ENCODE data around the gene VPS25.

VPS25 gene

GRCh38 chr17:42782166-42783061 lies 9.2 kb downstream of the VPS25 start:
- peaks cover 20% of the 10 kb centered on the region for H3K36me3 ChIP-seq (ENCODE audit: insufficient read depth, low read length)
- no peak overlapping the region for H3K4me3 ChIP-seq (ENCODE audit: low read length)
- WGBS, result 77% methylated on average over 28 of the region's 29 CpGs
- H3K4me1 ChIP-seq (ENCODE audit: insufficient read depth, low read length), result peaks cover 13% of the 10 kb centered on the region; the same call in 1 of the 2 replicates
- H3K27me3 ChIP-seq (ENCODE audit: insufficient read depth, low read length), result peaks cover 28% of the 10 kb centered on the region
- H3K9me3 ChIP-seq (ENCODE audit: insufficient read depth, low read depth, low read length), result no peaks in the 10 kb centered on the region
- H3K9ac ChIP-seq (ENCODE audit: low read depth, low read length), result no peak overlapping the region
- H3K27ac ChIP-seq (ENCODE audit: low read depth, low read length), result no peak overlapping the region

DNA sequence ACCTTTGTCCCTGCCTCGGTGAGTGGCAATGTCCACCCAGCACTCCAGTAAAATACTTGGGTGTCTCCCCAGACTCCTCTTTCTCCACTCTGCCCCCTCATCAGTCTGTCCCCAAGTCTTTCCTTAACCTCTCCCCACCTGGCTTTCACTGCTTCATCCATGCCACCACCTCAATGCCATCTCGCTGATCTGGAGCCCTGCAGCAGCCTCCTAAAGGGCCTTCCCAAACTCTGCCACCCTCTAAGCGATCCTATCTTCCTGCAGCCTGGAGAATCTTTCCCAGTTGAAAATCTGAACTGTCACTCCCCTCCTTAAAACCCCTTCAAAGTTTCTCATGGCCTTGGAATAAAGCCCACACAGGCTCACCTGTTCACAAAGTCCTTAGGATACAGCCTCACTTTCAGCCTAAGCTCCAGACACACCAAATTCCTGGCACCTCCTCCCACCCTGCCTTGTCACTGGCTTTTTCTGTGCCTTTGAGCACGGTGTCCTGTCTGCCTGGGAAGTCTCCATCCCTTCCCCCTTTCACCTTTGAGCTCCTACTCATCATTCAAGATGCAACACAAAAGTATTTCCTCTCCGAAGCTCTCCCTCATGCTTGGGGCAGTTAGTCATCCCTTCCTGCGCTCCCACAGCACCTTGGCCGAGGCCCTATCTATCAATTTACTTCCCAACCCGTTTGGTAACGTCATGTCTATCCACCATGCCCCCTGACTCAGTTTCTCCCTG lies 10.0 kb downstream of the VPS25 start:
- Histone ChIP-seq H3K27ac (ENCODE audit: low read depth, low read length) (no peak overlapping the region), H3K4me1 (ENCODE audit: insufficient read depth, low read length) (peaks cover 13% of the 10 kb centered on the region; the same call in 1 of the 2 replicates), H3K36me3 (ENCODE audit: insufficient read depth, low read length) (peaks cover 14% of the 10 kb centered on the region), H3K27me3 (ENCODE audit: insufficient read depth, low read length) (peaks cover 30% of the 10 kb centered on the region), H3K4me3 (ENCODE audit: low read length) (no peak overlapping the region), H3K9ac (ENCODE audit: low read depth, low read length) (no peak overlapping the region), H3K9me3 (ENCODE audit: insufficient read depth, low read depth, low read length) (no peaks in the 10 kb centered on the region)
- 48% methylated on average over 9 of the region's 9 CpGs for WGBS

DNA sequence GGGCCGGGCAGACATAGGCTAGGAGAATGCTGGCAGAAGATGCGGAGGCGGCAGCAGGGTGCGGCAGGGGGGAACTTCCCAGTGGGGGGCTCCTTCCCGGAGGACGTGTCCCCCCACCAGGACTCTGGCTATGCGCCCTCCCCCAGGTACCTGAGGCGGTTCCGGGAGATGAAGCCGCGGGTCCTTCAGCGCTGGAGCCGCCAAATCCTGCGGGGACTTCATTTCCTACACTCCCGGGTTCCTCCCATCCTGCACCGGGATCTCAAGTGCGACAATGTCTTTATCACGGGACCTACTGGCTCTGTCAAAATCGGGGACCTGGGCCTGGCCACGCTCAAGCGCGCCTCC lies 10.5 kb downstream of the VPS25 start:
- no peak overlapping the region for H3K27ac ChIP-seq (ENCODE audit: low read depth, low read length)
- peaks cover 13% of the 10 kb centered on the region; the same call in 1 of the 2 replicates for H3K4me1 ChIP-seq (ENCODE audit: insufficient read depth, low read length)
- no peak overlapping the region for H3K4me3 ChIP-seq (ENCODE audit: low read length)
- H3K36me3 ChIP-seq (ENCODE audit: insufficient read depth, low read length), result peaks cover 9% of the 10 kb centered on the region
- peaks cover 30% of the 10 kb centered on the region for H3K27me3 ChIP-seq (ENCODE audit: insufficient read depth, low read length)
- 78% methylated on average over 22 of the region's 22 CpGs for WGBS
- H3K9ac ChIP-seq (ENCODE audit: low read depth, low read length), result no peak overlapping the region
- no peaks in the 10 kb centered on the region for H3K9me3 ChIP-seq (ENCODE audit: insufficient read depth, low read depth, low read length)

DNA sequence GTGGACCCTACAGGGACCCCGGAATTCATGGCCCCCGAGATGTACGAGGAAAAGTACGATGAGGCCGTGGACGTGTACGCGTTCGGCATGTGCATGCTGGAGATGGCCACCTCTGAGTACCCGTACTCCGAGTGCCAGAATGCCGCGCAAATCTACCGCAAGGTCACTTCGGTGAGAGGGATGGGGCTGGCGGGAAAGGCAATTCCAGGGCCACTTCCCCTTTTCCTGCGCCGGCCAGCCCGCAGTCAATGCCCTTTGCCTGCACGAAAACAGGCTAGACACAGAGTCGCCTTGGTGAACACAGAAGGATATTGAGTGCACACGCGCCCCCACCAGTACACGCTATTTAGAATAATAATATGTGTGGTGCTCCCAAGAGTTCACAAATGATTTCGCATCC lies 11.2 kb downstream of the VPS25 start:
- peaks cover 2% of the 10 kb centered on the region for H3K36me3 ChIP-seq (ENCODE audit: insufficient read depth, low read length)
- H3K4me1 ChIP-seq (ENCODE audit: insufficient read depth, low read length), result peaks cover 13% of the 10 kb centered on the region; the same call in 1 of the 2 replicates
- H3K27ac ChIP-seq (ENCODE audit: low read depth, low read length), result no peak overlapping the region
- 95% methylated on average over 23 of the region's 25 CpGs for WGBS
- peaks cover 30% of the 10 kb centered on the region for H3K27me3 ChIP-seq (ENCODE audit: insufficient read depth, low read length)
- no peak overlapping the region for H3K4me3 ChIP-seq (ENCODE audit: low read length)
- H3K9me3 ChIP-seq (ENCODE audit: insufficient read depth, low read depth, low read length), result no peaks in the 10 kb centered on the region
- no peak overlapping the region for H3K9ac ChIP-seq (ENCODE audit: low read depth, low read length)

GRCh38 chr17:42784811-42785592 lies 11.8 kb downstream of the VPS25 start:
- H3K27me3 ChIP-seq (ENCODE audit: insufficient read depth, low read length), result peaks cover 30% of the 10 kb centered on the region
- H3K4me3 ChIP-seq (ENCODE audit: low read length), result no peak overlapping the region
- no peak overlapping the region for H3K27ac ChIP-seq (ENCODE audit: low read depth, low read length)
- no peak overlapping the region for H3K9ac ChIP-seq (ENCODE audit: low read depth, low read length)
- H3K9me3 ChIP-seq (ENCODE audit: insufficient read depth, low read depth, low read length), result no peaks in the 10 kb centered on the region
- peaks cover 13% of the 10 kb centered on the region; the same call in 1 of the 2 replicates for H3K4me1 ChIP-seq (ENCODE audit: insufficient read depth, low read length)
- 94% methylated on average over 52 of the region's 52 CpGs for WGBS
- H3K36me3 ChIP-seq (ENCODE audit: insufficient read depth, low read length), result no peaks in the 10 kb centered on the region

DNA sequence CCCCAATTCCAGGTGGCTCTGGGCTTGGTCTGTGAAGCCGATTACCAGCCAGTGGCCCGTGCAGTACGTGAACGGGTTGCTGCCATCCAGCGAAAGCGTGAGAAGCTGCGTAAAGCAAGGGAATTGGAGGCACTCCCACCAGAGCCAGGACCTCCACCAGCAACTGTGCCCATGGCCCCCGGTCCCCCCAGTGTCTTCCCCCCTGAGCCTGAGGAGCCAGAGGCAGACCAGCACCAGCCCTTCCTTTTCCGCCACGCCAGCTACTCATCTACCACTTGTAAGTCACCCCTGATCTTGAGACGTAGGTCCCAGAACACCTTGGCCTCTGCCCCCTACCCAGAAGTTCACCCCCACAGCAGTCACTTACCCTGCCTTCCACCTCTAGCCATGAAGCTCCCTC lies 14.0 kb downstream of the VPS25 start:
- Histone ChIP-seq H3K4me3 (ENCODE audit: low read length) (no peak overlapping the region), H3K9me3 (ENCODE audit: insufficient read depth, low read depth, low read length) (no peaks in the 10 kb centered on the region), H3K4me1 (ENCODE audit: insufficient read depth, low read length) (peaks cover 13% of the 10 kb centered on the region; the same call in 1 of the 2 replicates), H3K27me3 (ENCODE audit: insufficient read depth, low read length) (peaks cover 12% of the 10 kb centered on the region), H3K9ac (ENCODE audit: low read depth, low read length) (no peak overlapping the region), H3K36me3 (ENCODE audit: insufficient read depth, low read length) (no peaks in the 10 kb centered on the region), H3K27ac (ENCODE audit: low read depth, low read length) (no peak overlapping the region)
- WGBS, result 95% methylated on average over 11 of the region's 11 CpGs

- Histone ChIP-seq H3K9ac (ENCODE audit: low read depth, low read length) (no peak overlapping the region), H3K9me3 (ENCODE audit: insufficient read depth, low read depth, low read length) (no peaks in the 10 kb centered on the region), H3K27me3 (ENCODE audit: insufficient read depth, low read length) (0 out of 2 replicates have a peak, but pooled peaks cover 2% of the 10 kb centered on the region), H3K27ac (ENCODE audit: low read depth, low read length) (no peak overlapping the region), H3K36me3 (ENCODE audit: insufficient read depth, low read length) (peaks cover 13% of the 10 kb centered on the region; the same call in 1 of the 2 replicates), H3K4me1 (ENCODE audit: insufficient read depth, low read length) (no peaks in the 10 kb centered on the region), H3K4me3 (ENCODE audit: low read length) (no peak overlapping the region)
- WGBS, result 83% methylated on average over 2 of the region's 2 CpGs
These were observed 18.7 kb downstream of the VPS25 start for GRCh38 chr17:42791948-42792347.

GRCh38 chr17:42792545-42792944 lies 19.3 kb downstream of the VPS25 start:
- Histone ChIP-seq H3K9me3 (ENCODE audit: insufficient read depth, low read depth, low read length) (no peaks in the 10 kb centered on the region), H3K36me3 (ENCODE audit: insufficient read depth, low read length) (peaks cover 15% of the 10 kb centered on the region; the same call in 1 of the 2 replicates), H3K27ac (ENCODE audit: low read depth, low read length) (no peak overlapping the region), H3K4me3 (ENCODE audit: low read length) (no peak overlapping the region), H3K27me3 (ENCODE audit: insufficient read depth, low read length) (0 out of 2 replicates have a peak, but pooled peaks cover 2% of the 10 kb centered on the region), H3K9ac (ENCODE audit: low read depth, low read length) (no peak overlapping the region), H3K4me1 (ENCODE audit: insufficient read depth, low read length) (no peaks in the 10 kb centered on the region)
- 89% methylated on average over 5 of the region's 5 CpGs for WGBS

- Histone ChIP-seq H3K4me3 (ENCODE audit: low read length) (no peak overlapping the region), H3K27me3 (ENCODE audit: insufficient read depth, low read length) (peaks cover 10% of the 10 kb centered on the region), H3K36me3 (ENCODE audit: insufficient read depth, low read length) (peaks cover 15% of the 10 kb centered on the region; the same call in 1 of the 2 replicates), H3K9me3 (ENCODE audit: insufficient read depth, low read depth, low read length) (no peaks in the 10 kb centered on the region), H3K9ac (ENCODE audit: low read depth, low read length) (no peak overlapping the region), H3K27ac (ENCODE audit: low read depth, low read length) (no peak overlapping the region), H3K4me1 (ENCODE audit: insufficient read depth, low read length) (peaks cover 3% of the 10 kb centered on the region; the same call in 1 of the 2 replicates)
- whole genome bisulfite sequencing, result 92% methylated on average over 3 of the region's 4 CpGs
These were observed 21.8 kb downstream of the VPS25 start for GRCh38 chr17:42795061-42795460.

- Histone ChIP-seq H3K9me3 (ENCODE audit: insufficient read depth, low read depth, low read length) (no peaks in the 10 kb centered on the region), H3K27me3 (ENCODE audit: insufficient read depth, low read length) (peaks cover 14% of the 10 kb centered on the region), H3K9ac (ENCODE audit: low read depth, low read length) (no peak overlapping the region), H3K36me3 (ENCODE audit: insufficient read depth, low read length) (peaks cover 15% of the 10 kb centered on the region; the same call in 1 of the 2 replicates), H3K4me1 (ENCODE audit: insufficient read depth, low read length) (peaks cover 3% of the 10 kb centered on the region; the same call in 1 of the 2 replicates), H3K27ac (ENCODE audit: low read depth, low read length) (no peak overlapping the region), H3K4me3 (ENCODE audit: low read length) (no peak overlapping the region)
- 90% methylated on average over 10 of the region's 10 CpGs for whole genome bisulfite sequencing
These were observed 22.2 kb downstream of the VPS25 start for GRCh38 chr17:42795465-42795864.
